Amniotic epithelial cell (primary cell): ENCODE results near the gene CLEC10A.
"Not testable (repeated sequence)": the region's sequence is repeated elsewhere in the genome, so short reads cannot be mapped to it uniquely, and the experiment has no call there.

Experiments
- DNase-seq: peaks from one replicate; pipeline ENCODE4 v3.0.0-alpha.2; 2010; ENCODE audit warnings: low read depth

Gene CLEC10A

GRCh38 chr17:7108560-7108925 lies 28.5 kb upstream of the CLEC10A start:
- no peak for DNase-seq

GRCh38 chr17:7107795-7108559 lies 27.9 kb upstream of the CLEC10A start:
- DNase-seq = no peak

- no peak for DNase-seq
Observed at GRCh38 chr17:7107012-7107754, 27.1 kb upstream of the CLEC10A start.

GRCh38 chr17:7102421-7102820 lies 22.4 kb upstream of the CLEC10A start:
- no peak for DNase-seq

GRCh38 chr17:7101531-7101930 lies 21.5 kb upstream of the CLEC10A start:
- DNase-seq = no peak

- DNase-seq = not testable (repeated sequence)
Observed at GRCh38 chr17:7100641-7101379, 20.8 kb upstream of the CLEC10A start.

- DNase-seq = no peak
Observed at GRCh38 chr17:7098802-7099459, 18.9 kb upstream of the CLEC10A start.

- peak; percentile 58 for DNase-seq
Observed at GRCh38 chr17:7097940-7098339, 17.9 kb upstream of the CLEC10A start.

- no peak for DNase-seq
Observed at GRCh38 chr17:7095625-7096024, 15.6 kb upstream of the CLEC10A start.

GRCh38 chr17:7094652-7095019 lies 14.6 kb upstream of the CLEC10A start:
- no peak for DNase-seq

GRCh38 chr17:7091311-7092005 lies 11.4 kb upstream of the CLEC10A start:
- DNase-seq = peak; percentile 46

- DNase-seq = not testable (repeated sequence)
Observed at GRCh38 chr17:7089570-7089969, 9.5 kb upstream of the CLEC10A start.

- not testable (repeated sequence) for DNase-seq
Observed at GRCh38 chr17:7088442-7088841, 8.4 kb upstream of the CLEC10A start.

- peak; percentile 8 for DNase-seq
Observed at GRCh38 chr17:7084088-7084487, 4.0 kb upstream of the CLEC10A start.

- peak; percentile 22 for DNase-seq
Observed at GRCh38 chr17:7083592-7083991, 3.5 kb upstream of the CLEC10A start.

- DNase-seq = no peak
Observed at GRCh38 chr17:7081341-7082062, 1.5 kb upstream of the CLEC10A start.

- DNase-seq = no peak
Observed at GRCh38 chr17:7080456-7081041, 498 bp upstream of the CLEC10A start.

- no peak for DNase-seq
Observed at GRCh38 chr17:7078711-7079110, 1.3 kb downstream of the CLEC10A start.

- DNase-seq = no peak
Observed at GRCh38 chr17:7077911-7078546, 2.0 kb downstream of the CLEC10A start.

GRCh38 chr17:7074931-7075330 lies 5.1 kb downstream of the CLEC10A start:
- no peak for DNase-seq
